AG10803 (cell line): ENCODE data around the gene CA10.

Experiments used
- DNase-seq: peaks from one replicate; pipeline ENCODE4 v3.0.0; 2010; ENCODE audit warnings: low read depth
- H3K4me3 ChIP-seq: 2 replicates; pipeline ENCODE4 v1.5.1; 2011; ENCODE audit warnings: mild to moderate bottlenecking, low read length, control low read depth
- TF ChIP-seq, protein P1 (sequence below): conservative IDR thresholded peaks from 2 replicates; pipeline ENCODE4 v1.5.1; 2011; ENCODE audit warnings: mild to moderate bottlenecking, low read length, control low read depth, inconsistent platforms

The CA10 gene

DNA sequence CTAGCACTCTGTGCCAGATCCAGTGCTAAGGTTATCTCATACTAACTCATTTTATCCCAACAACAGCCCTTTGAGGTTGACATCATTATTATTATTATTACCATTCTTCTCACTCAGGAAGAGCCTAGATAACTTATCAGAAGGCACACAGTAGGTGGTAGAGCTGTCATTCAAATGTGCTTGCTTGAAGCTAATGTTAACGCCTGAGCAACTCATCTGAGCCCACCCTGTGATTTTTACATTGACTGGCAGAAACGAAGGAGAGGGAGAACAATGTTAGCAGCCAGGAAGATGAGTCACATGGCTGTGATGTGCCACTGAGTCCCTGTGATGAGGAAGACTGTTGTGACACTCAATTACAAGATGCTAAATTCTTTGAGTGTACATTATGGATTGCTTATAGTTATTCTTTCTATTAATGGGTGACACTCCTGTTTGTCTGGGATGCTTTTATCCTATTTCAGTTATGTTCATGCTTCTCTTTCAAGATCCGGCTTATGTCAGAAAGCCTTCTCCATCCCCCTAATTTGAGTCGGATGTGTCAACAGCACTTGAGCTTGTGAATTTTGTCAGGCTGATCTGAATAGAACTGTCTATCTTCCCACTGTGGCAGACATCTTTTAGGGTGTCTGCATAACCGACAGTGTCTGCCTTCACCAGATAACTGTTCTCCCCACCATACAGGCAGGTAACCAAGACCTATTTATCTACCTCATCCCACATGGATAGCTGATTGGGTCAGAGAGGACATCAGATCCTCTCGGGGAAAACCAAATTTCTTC lies 426.4 kb downstream of the CA10 start:
- no peak overlapping the region for H3K4me3 ChIP-seq
- TF ChIP-seq, protein P1, sequence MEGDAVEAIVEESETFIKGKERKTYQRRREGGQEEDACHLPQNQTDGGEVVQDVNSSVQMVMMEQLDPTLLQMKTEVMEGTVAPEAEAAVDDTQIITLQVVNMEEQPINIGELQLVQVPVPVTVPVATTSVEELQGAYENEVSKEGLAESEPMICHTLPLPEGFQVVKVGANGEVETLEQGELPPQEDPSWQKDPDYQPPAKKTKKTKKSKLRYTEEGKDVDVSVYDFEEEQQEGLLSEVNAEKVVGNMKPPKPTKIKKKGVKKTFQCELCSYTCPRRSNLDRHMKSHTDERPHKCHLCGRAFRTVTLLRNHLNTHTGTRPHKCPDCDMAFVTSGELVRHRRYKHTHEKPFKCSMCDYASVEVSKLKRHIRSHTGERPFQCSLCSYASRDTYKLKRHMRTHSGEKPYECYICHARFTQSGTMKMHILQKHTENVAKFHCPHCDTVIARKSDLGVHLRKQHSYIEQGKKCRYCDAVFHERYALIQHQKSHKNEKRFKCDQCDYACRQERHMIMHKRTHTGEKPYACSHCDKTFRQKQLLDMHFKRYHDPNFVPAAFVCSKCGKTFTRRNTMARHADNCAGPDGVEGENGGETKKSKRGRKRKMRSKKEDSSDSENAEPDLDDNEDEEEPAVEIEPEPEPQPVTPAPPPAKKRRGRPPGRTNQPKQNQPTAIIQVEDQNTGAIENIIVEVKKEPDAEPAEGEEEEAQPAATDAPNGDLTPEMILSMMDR, result no peak
- no peak for DNase-seq

GRCh38 chr17:51730303-51731050 lies 428.0 kb downstream of the CA10 start:
- H3K4me3 ChIP-seq, result no peak overlapping the region
- TF ChIP-seq, protein P1, result no peak
- DNase-seq, result no peak

DNA sequence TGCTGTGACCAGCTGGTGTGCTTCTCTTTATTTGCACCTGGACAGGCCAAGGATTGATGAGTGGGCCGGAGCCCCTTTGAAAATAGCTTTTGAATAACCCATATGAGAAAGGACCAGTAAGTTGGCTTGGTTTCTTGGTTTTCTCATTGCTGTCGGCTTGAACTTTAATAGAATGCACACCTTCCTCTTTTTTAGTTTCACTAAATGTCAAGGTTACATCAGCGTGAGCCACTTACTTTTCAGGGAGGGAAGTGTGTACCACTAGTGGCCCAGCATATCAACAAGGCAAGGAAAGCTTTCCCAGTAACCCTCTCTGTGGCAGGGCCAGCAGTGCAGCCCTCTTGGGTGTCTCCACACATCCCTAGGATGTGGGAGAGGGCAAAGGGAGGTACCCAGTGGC lies 433.3 kb downstream of the CA10 start:
- no peak overlapping the region for H3K4me3 ChIP-seq
- no peak for DNase-seq

GRCh38 chr17:51724043-51724580 lies 434.4 kb downstream of the CA10 start:
- TF ChIP-seq, protein P1, result no peak

More for the DNA sequence above, 433.3 kb downstream of the CA10 start:
- TF ChIP-seq, protein P1, result no peak

DNA sequence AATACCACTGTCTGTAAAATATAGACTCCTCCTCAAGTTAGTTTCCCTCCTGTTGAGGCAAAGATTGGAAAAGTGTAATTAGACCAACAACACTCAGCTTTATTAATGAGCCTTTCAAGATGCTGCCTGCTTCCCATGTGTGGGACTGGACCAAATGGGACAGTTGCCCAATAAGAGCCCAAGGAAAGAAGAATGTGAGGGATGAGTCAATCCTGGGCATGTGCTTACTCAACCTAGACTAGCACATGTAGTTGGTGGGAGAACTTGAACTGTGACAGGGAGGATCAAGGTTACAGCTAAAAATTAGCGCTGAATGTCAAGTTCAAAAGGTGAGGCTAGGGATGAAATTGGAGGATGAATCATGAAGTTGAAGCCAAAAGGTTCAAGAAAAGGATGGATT lies 435.5 kb downstream of the CA10 start:
- H3K4me3 ChIP-seq, result no peak overlapping the region
- TF ChIP-seq, protein P1, result no peak
- no peak for DNase-seq

More at GRCh38 chr17:51724043-51724580, 434.4 kb downstream of the CA10 start:
- DNase-seq, result no peak
- H3K4me3 ChIP-seq, result no peak overlapping the region

- TF ChIP-seq, protein P1, result no peak
- DNase-seq, result no peak
- no peak overlapping the region for H3K4me3 ChIP-seq
Measured at GRCh38 chr17:51721730-51722129, 436.8 kb downstream of the CA10 start.
